HCT116 (cell line): ENCODE measurements around the gene REG3A. TPM values are rescaled to one million over a fixed set of nuclear protein-coding genes. Genes with fewer than 3 reads are reported as not detected.

ENCODE experiments used
- ATAC-seq: fragments of 200-7000 bp; cut with Tn5 transposase; 2 replicates; pipeline ENCODE4 v1.9.1; 2020; ENCODE audit warnings: mild to moderate bottlenecking, moderate library complexity
- BruUV-seq: library from RNA; stranded (reverse); fragments of 400-500 nt; replicated peaks from 2 replicates; lab custom pipeline; 2021; lab: Mats Ljungman, UMichigan
- CTCF ChIA-PET: fragments of 300-600 bp; sonication (Branson Sonifier 250); formaldehyde crosslinking; loops from one replicate; lab custom pipeline; 2021; ENCODE audit warnings: antibody characterized with exemption; lab: Charles Lee
- POLR2A ChIA-PET: fragments of 300-600, 350-600 bp; sonication (Branson Sonifier 250); formaldehyde crosslinking; loops from one replicate; lab custom pipeline; 2021; ENCODE audit warnings: antibody characterized with exemption; lab: Charles Lee
- RAD21 ChIA-PET, 2 experiments: fragments of 300-600 bp; sonication (Branson Sonifier 250); formaldehyde crosslinking; loops; one replicate each; lab custom pipeline; 2023; ENCODE audit warnings: low total read pairs in 2 of 2; ENCODE audit not compliant: uncharacterized antibody in 2 of 2, unreplicated experiment in 2 of 2, low non-redundant PET in 1 of 2; lab: Charles Lee
- DNase-seq: peaks from one replicate; pipeline ENCODE4 v3.0.0-alpha.2; 2010; ENCODE audit warnings: low read depth, low spot score
- H2AFZ ChIP-seq: fragments of 200-600 bp; shearing (Covaris generic), sonication (generic); 2 replicates; pipeline ENCODE4 v1.6.1; 2017; ENCODE audit warnings: low read depth, mixed run types, mixed read lengths, antibody characterized with exemption, low read length; ENCODE audit not compliant: poor library complexity, severe bottlenecking
- H3K27ac ChIP-seq: 2 replicates; pipeline ENCODE4 v1.5.1; 2012; ENCODE audit warnings: low read depth, low read length
- H3K27me3 ChIP-seq: fragments of 200-600 bp; sonication (generic); 2 replicates; pipeline ENCODE4 v1.6.1; 2016; ENCODE audit warnings: mixed run types, low read length, mixed read lengths; ENCODE audit not compliant: insufficient read depth
- H3K36me3 ChIP-seq, 2 experiments: fragments of 200-500 bp in 1 of 2; fragments of 200-600 bp in 1 of 2; sonication (Bioruptor generic) in 1 of 2; sonication (generic) in 1 of 2; 2 replicates each; pipeline versions ENCODE4 v1.5.1 to v1.6.1; 2014 to 2016; ENCODE audit warnings: low read length in 2 of 2, inconsistent platforms in 1 of 2, mixed read lengths in 1 of 2, mixed run types in 1 of 2; ENCODE audit not compliant: insufficient read depth in 2 of 2, control insufficient read depth in 1 of 2
- H3K4me1 ChIP-seq, 2 experiments: fragments of 200-600 bp in 1 of 2; sonication (generic) in 1 of 2; 2 replicates each; pipeline versions ENCODE4 v1.5.1 to v1.6.1; 2012 to 2017; ENCODE audit warnings: low read length in 2 of 2, inconsistent platforms in 1 of 2, mild to moderate bottlenecking in 1 of 2, mixed read lengths in 1 of 2, mixed run types in 1 of 2, moderate library complexity in 1 of 2; ENCODE audit not compliant: insufficient read depth in 2 of 2, control insufficient read depth in 1 of 2
- H3K4me2 ChIP-seq: fragments of 200-600 bp; sonication (generic); 2 replicates; pipeline ENCODE4 v1.6.1; 2017; ENCODE audit warnings: mixed run types, low read length, mixed read lengths
- H3K4me3 ChIP-seq, 2 experiments: fragments of 200-600 bp in 1 of 2; sonication (generic) in 1 of 2; replicated peaks in 1 of 2; 2 replicates each; pipeline ENCODE4 v1.5.1; 2011 to 2016; ENCODE audit warnings: low read length in 2 of 2, control low read depth in 1 of 2, low read depth in 1 of 2, mild to moderate bottlenecking in 1 of 2, mixed read lengths in 1 of 2, mixed run types in 1 of 2
- H3K79me2 ChIP-seq: fragments of 200-600 bp; sonication (generic); 2 replicates; pipeline ENCODE4 v1.6.1; 2017; ENCODE audit warnings: mild to moderate bottlenecking, mixed run types, low read length, moderate library complexity, mixed read lengths; ENCODE audit not compliant: insufficient read depth
- H3K9ac ChIP-seq: fragments of 200-600 bp; sonication (generic); 2 replicates; pipeline ENCODE4 v1.6.1; 2016; ENCODE audit warnings: low read length, mixed read lengths
- H3K9me2 ChIP-seq: fragments of 200-600 bp; sonication (generic), shearing (Covaris generic); 2 replicates; pipeline ENCODE4 v1.6.1; 2017; ENCODE audit warnings: mixed run types, mild to moderate bottlenecking, moderate library complexity; ENCODE audit not compliant: insufficient read depth
- H3K9me3 ChIP-seq, 2 experiments: fragments of 200-500 bp in 1 of 2; fragments of 200-600 bp in 1 of 2; sonication (Bioruptor generic) in 1 of 2; sonication (generic) in 1 of 2; 2 replicates each; pipeline ENCODE4 v1.6.1; 2014 to 2017; ENCODE audit warnings: low read length in 2 of 2, mixed read lengths in 2 of 2, inconsistent platforms in 1 of 2, low read depth in 1 of 2, mild to moderate bottlenecking in 1 of 2, mixed run types in 1 of 2, moderate library complexity in 1 of 2; ENCODE audit not compliant: control insufficient read depth in 1 of 2, insufficient read depth in 1 of 2
- H4K20me1 ChIP-seq: fragments of 200-600 bp; sonication (generic), shearing (Covaris generic); 2 replicates; pipeline ENCODE4 v1.6.1; 2017; ENCODE audit warnings: mixed run types, mild to moderate bottlenecking, moderate library complexity; ENCODE audit not compliant: insufficient read depth
- CEBPB ChIP-seq: IDR thresholded peaks from 2 replicates; pipeline ENCODE4 v1.6.1; 2012; ENCODE audit warnings: low read depth
- EZH2 ChIP-seq: fragments of 200-600 bp; sonication (generic); IDR thresholded peaks from 2 replicates; pipeline ENCODE4 v1.6.1; 2017; ENCODE audit warnings: antibody characterized with exemption, mixed run types
- EZH2phosphoT487 ChIP-seq: fragments of 200-600 bp; IDR thresholded peaks from 2 replicates; pipeline ENCODE4 v1.6.1; 2018; ENCODE audit warnings: antibody characterized with exemption, borderline replicate concordance
- FOSL1 ChIP-seq: IDR thresholded peaks from 2 replicates; pipeline ENCODE4 v1.6.1; 2012; ENCODE audit warnings: low read depth
- POLR2A ChIP-seq: IDR thresholded peaks from 2 replicates; pipeline ENCODE4 v1.7.0; 2011; ENCODE audit warnings: borderline replicate concordance; ENCODE audit not compliant: insufficient read depth, insufficient read length; ENCODE audit errors: extremely low read depth
- POLR2AphosphoS5 ChIP-seq: IDR thresholded peaks from 2 replicates; pipeline ENCODE4 v1.6.1; 2011; ENCODE audit warnings: mild to moderate bottlenecking, low read depth, low read length, moderate library complexity
- RAD21 ChIP-seq: IDR thresholded peaks from 2 replicates; pipeline ENCODE4 v1.6.1; 2012; ENCODE audit warnings: low read depth, mild to moderate bottlenecking
- SP1 ChIP-seq: IDR thresholded peaks from 2 replicates; pipeline ENCODE4 v1.6.1; 2012; ENCODE audit warnings: low read depth
- YY1 ChIP-seq: IDR thresholded peaks from 2 replicates; pipeline ENCODE4 v1.6.1; 2011; ENCODE audit warnings: low read length, low read depth, moderate library complexity, mild to moderate bottlenecking; ENCODE audit not compliant: insufficient replicate concordance; ENCODE audit errors: extremely low read depth
- ZBTB33 ChIP-seq: IDR thresholded peaks from 2 replicates; pipeline ENCODE4 v1.6.1; 2011; ENCODE audit warnings: mild to moderate bottlenecking, low read length, moderate library complexity; ENCODE audit not compliant: insufficient replicate concordance; ENCODE audit errors: extremely low read depth
- ZFX ChIP-seq: fragments of 450-650 bp; IDR thresholded peaks from 2 replicates; pipeline ENCODE4 v1.6.1; 2017
- ZNF274 ChIP-seq: fragments of 200-500 bp; sonication (Bioruptor generic); IDR thresholded peaks from 2 replicates; pipeline ENCODE4 v1.6.1; 2014; ENCODE audit warnings: mild to moderate bottlenecking, low read depth, low read length, inconsistent platforms
- intact Hi-C: fragments of 100-400 bp; cut with micrococcal nuclease; formaldehyde crosslinking; loops from 2 replicates; pipeline ENCODE4 v1.10.0; 2022
- total RNA-seq: library from RNA; stranded (reverse); gene quantifications from one replicate; pipeline ENCODE4 v1.2.1, GENCODE V29; 2021; ENCODE audit not compliant: unreplicated experiment
- TF ChIP-seq, protein P1 (sequence below): IDR thresholded peaks from 2 replicates; pipeline ENCODE4 v1.6.1; 2012

REG3A gene
- total RNA-seq, 1 experiment from 2014 or later = not detected

DNA sequence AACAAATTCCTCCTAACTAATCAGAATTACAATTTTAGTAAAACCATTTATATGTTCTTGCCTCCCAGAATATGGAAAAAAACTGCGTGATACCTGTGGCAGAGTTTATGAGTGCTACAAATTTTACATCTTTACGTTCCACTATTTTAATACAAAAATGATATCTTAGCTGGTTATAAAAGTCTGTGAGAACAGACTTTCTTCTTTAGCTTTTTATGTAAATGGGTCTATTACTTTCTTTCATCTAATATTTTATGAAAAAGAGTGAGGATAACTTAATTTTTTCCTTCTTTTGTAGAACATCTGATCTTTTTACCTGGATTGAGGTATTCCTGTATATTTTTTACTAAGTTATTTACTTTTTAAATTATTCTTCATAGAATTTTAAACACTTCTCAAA is 22.1 kb upstream of the REG3A start:
- intact Hi-C loops = no loop called here
- TF ChIP-seq FOSL1 (no peak), CEBPB (no peak), POLR2AphosphoS5 (no peak), YY1 (no peak), POLR2A (no peak), ZFX (no peak), ZBTB33 (no peak), RAD21 (no peak), EZH2 (no peak)
- Histone ChIP-seq H3K27me3 (no peaks in the 10 kb centered on the region), H3K9me3 (peaks cover 10 to 26% of the 10 kb centered on the region in 2 experiments; a peak in 2 of 4 replicates), H3K9ac (no peak overlapping the region), H3K36me3 (no peaks in the 10 kb centered on the region), H2AFZ (no peak overlapping the region), H3K9me2 (no peaks in the 10 kb centered on the region), H3K4me2 (no peak overlapping the region), H3K79me2 (no peaks in the 10 kb centered on the region), H4K20me1 (no peaks in the 10 kb centered on the region), H3K4me1 (no peaks in the 10 kb centered on the region), H3K4me3 (no peak overlapping the region), H3K27ac (no peak overlapping the region)
- no peak for ATAC-seq
- ChIA-PET RAD21 (no interaction called here), POLR2A (no interaction called here), CTCF (no interaction called here)
- no peak for DNase-seq
- no TSS peak for BruUV-seq

DNA sequence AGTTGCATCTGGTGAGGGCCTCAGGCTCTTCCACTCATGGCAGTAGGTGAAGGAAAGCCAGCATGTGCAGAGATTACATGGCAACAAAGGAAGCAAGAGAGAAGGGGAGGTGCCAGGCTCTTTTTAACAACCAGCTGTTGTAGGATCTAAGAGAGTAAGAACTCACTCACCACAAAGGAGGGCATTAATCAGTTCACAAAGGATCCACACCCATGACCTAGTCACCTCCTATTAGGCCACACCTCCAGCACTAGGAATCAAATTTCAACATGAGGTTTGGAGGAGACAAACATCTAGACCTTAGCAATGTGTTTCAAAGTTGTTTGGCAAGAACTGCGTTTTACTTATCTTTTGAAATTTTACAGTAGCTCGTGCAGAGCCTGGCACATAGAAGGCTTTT is 20.5 kb upstream of the REG3A start:
- TF ChIP-seq, protein P1, sequence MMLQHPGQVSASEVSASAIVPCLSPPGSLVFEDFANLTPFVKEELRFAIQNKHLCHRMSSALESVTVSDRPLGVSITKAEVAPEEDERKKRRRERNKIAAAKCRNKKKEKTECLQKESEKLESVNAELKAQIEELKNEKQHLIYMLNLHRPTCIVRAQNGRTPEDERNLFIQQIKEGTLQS = no peak
- TF ChIP-seq POLR2AphosphoS5 = no peak
- TF ChIP-seq ZNF274 = no peak
- no peak for TF ChIP-seq EZH2phosphoT487
- TF ChIP-seq CEBPB = no peak
- no peak for TF ChIP-seq SP1
- H3K4me2 ChIP-seq = no peak overlapping the region
- no peaks in the 10 kb centered on the region for H3K79me2 ChIP-seq
- RAD21 ChIA-PET = no interaction called here
- H4K20me1 ChIP-seq = no peaks in the 10 kb centered on the region
- POLR2A ChIA-PET = no interaction called here
- no peaks in the 10 kb centered on the region for H3K27me3 ChIP-seq
- intact Hi-C loops = no loop called here
- H2AFZ ChIP-seq = no peak overlapping the region
- no TSS peak for BruUV-seq
- H3K9me3 ChIP-seq = peaks cover 10 to 24% of the 10 kb centered on the region in 2 experiments; a peak in 2 of 4 replicates
- no peak for DNase-seq
- H3K27ac ChIP-seq = no peak overlapping the region
- H3K36me3 ChIP-seq = no peaks in the 10 kb centered on the region
- no peaks in the 10 kb centered on the region for H3K4me1 ChIP-seq
- no peak for ATAC-seq
- no peak overlapping the region for H3K9ac ChIP-seq
- no peak overlapping the region for H3K4me3 ChIP-seq
- CTCF ChIA-PET = no interaction called here
- no peaks in the 10 kb centered on the region for H3K9me2 ChIP-seq
